ENCODE data around the gene GRM7. TPM values are rescaled to one million over a fixed set of nuclear protein-coding genes. Genes with fewer than 3 reads are reported as not detected.

Gene GRM7
- total and polyA plus RNA-seq, 2 donors, result 0.14 to 1.7 TPM

DNA sequence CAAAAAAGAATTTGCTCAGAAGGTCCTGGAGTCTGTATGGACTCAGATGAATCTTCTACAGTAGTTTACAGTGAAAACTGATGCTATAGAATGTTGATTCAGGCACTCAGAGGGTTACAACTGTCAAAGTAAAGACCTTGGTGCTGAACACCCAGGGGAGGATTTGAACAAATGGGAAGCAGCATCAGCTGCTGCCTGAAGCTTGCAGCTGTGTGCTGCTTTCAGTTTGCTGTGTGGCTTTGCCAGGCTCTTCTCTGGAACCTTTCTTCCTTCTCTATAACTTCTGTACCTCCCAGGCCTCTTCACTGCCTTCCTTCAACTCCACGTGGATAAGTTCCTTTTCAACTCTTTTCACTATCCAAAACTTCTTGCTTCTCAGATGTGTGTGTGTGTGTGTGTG lies 214.2 kb downstream of the GRM7 start:
- Histone ChIP-seq H3K27ac (ENCODE audit: low read depth in 1 of 2, low read length in 1 of 2) (no peak overlapping the region), H3K36me3 (ENCODE audit: control insufficient read depth in 2 of 2, insufficient read depth in 2 of 2, low read length in 1 of 2) (no peaks in the 10 kb centered on the region), H3K4me1 (ENCODE audit: control insufficient read depth in 2 of 2, insufficient read depth in 2 of 2, low read length in 2 of 2) (no peaks in the 10 kb centered on the region), H3K27me3 (ENCODE audit: control insufficient read depth in 2 of 2, insufficient read depth in 1 of 2, low read length in 1 of 2) (no peaks in the 10 kb centered on the region), H3K9me3 (ENCODE audit: control insufficient read depth in 2 of 2, insufficient read depth in 1 of 2, low read length in 1 of 2) (no peaks in the 10 kb centered on the region), H3K4me3 (ENCODE audit: low read length in 2 of 2) (no peak overlapping the region)
- 24% methylated on average over 1 of the region's 1 CpG for WGBS
- DNase-seq (ENCODE audit: low read depth in 6 of 9, low spot score in 9 of 9), result no peak

DNA sequence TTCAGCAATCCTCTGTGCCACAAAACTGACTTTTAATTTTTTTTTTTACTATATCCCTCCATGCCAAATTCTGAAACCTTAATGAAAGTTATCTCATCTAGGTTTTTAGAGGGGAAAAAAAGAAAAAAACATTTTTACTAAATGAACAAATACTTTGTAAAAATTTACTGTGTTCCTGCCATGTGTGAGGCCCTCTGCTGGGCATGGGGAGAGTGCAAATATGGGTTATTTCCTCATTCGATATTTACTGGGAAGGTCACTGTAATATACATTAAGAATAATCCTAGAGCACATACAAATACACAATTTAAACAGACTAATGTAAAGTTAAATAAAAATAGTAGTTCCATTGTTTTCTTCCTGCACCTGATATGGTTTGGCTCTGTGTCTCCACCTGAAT lies 215.0 kb downstream of the GRM7 start:
- WGBS, result 79% methylated on average over 1 of the region's 1 CpG
- Histone ChIP-seq H3K9me3 (ENCODE audit: control insufficient read depth in 2 of 2, insufficient read depth in 1 of 2, low read length in 1 of 2) (no peaks in the 10 kb centered on the region), H3K27me3 (ENCODE audit: control insufficient read depth in 2 of 2, insufficient read depth in 1 of 2, low read length in 1 of 2) (no peaks in the 10 kb centered on the region), H3K36me3 (ENCODE audit: control insufficient read depth in 2 of 2, insufficient read depth in 2 of 2, low read length in 1 of 2) (no peaks in the 10 kb centered on the region), H3K27ac (ENCODE audit: low read depth in 1 of 2, low read length in 1 of 2) (no peak overlapping the region), H3K4me1 (ENCODE audit: control insufficient read depth in 2 of 2, insufficient read depth in 2 of 2, low read length in 2 of 2) (no peaks in the 10 kb centered on the region), H3K4me3 (ENCODE audit: low read length in 2 of 2) (no peak overlapping the region)
- DNase-seq (ENCODE audit: low read depth in 6 of 9, low spot score in 9 of 9), result no peak

DNA sequence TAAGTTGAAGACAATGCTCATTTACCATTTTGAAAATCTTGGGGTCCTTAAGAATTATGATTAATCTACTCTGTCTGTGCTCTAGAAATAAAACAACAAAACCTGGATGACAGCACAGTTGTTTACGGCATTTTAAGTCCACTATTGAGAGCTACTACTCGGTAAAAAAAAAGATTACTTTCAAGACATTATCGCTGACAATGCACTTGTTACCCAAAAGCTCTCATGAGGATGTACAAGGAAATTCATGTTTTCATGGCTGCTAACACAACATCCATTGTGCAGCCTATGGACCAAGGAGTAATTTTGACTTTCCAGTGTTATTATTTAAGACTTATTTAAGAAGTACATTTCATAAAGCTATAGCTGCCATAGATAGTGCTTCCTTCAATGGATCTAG lies 221.3 kb downstream of the GRM7 start:
- H3K36me3 ChIP-seq (ENCODE audit: control insufficient read depth in 2 of 2, insufficient read depth in 2 of 2, low read length in 1 of 2), result no peaks in the 10 kb centered on the region
- WGBS, result 97% methylated on average over 3 of the region's 3 CpGs

DNA sequence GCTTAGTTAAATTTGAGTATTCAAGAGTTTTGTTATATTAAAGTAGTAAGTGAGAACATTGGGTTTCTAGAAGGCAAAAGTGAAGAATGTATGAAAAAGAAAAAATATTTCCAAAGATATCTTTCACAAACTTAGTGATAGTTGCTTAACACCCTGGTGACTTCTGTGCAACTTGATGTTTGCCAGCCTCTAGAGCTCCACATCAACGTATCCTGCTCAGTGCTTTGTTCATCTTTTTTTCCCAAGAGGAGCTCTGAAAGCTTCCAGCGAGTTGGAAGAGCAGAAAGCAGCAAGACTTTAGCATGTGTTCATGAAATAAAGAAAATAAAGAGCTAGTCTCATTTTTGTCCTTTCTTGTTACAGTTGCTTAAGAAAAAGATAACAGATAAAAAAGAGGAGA lies 225.5 kb downstream of the GRM7 start:
- 88% methylated on average over 2 of the region's 2 CpGs for WGBS
- Histone ChIP-seq H3K9me3 (ENCODE audit: control insufficient read depth in 2 of 2, insufficient read depth in 1 of 2, low read length in 1 of 2) (no peaks in the 10 kb centered on the region), H3K4me1 (ENCODE audit: control insufficient read depth in 2 of 2, insufficient read depth in 2 of 2, low read length in 2 of 2) (no peaks in the 10 kb centered on the region), H3K36me3 (ENCODE audit: control insufficient read depth in 2 of 2, insufficient read depth in 2 of 2, low read length in 1 of 2) (no peaks in the 10 kb centered on the region), H3K27ac (ENCODE audit: low read depth in 1 of 2, low read length in 1 of 2) (no peak overlapping the region), H3K27me3 (ENCODE audit: control insufficient read depth in 2 of 2, insufficient read depth in 1 of 2, low read length in 1 of 2) (no peaks in the 10 kb centered on the region), H3K4me3 (ENCODE audit: low read length in 2 of 2) (no peak overlapping the region)
- no peak for DNase-seq (ENCODE audit: low read depth in 6 of 9, low spot score in 9 of 9)

More for the DNA sequence above, 221.3 kb downstream of the GRM7 start:
- no peaks in the 10 kb centered on the region for H3K9me3 ChIP-seq (ENCODE audit: control insufficient read depth in 2 of 2, insufficient read depth in 1 of 2, low read length in 1 of 2)
- no peak for DNase-seq (ENCODE audit: low read depth in 6 of 9, low spot score in 9 of 9)
- H3K4me3 ChIP-seq (ENCODE audit: low read length in 2 of 2), result no peak overlapping the region
- H3K27me3 ChIP-seq (ENCODE audit: control insufficient read depth in 2 of 2, insufficient read depth in 1 of 2, low read length in 1 of 2), result no peaks in the 10 kb centered on the region
- no peaks in the 10 kb centered on the region for H3K4me1 ChIP-seq (ENCODE audit: control insufficient read depth in 2 of 2, insufficient read depth in 2 of 2, low read length in 2 of 2)
- no peak overlapping the region for H3K27ac ChIP-seq (ENCODE audit: low read depth in 1 of 2, low read length in 1 of 2)

DNA sequence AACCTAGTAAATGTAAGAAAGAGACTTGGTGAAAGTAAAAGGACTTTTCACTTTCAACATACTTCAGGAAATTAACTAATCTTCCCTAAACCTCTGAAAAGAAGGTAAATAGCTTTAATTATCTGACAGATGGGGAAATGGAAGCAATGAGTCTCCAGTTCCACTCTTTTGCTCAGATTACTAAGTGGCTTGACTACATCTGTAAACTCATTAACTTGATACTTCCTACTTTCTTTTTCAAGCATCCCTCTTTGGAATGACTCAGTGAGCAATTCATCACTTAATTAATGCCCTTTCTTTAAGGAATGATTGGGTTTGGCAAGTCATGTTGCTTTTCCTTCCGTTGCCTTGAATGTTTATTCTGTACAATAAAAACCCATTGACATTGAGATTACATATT lies 234.2 kb downstream of the GRM7 start:
- Histone ChIP-seq H3K9me3 (ENCODE audit: control insufficient read depth in 2 of 2, insufficient read depth in 1 of 2, low read length in 1 of 2) (no peaks in the 10 kb centered on the region), H3K36me3 (ENCODE audit: control insufficient read depth in 2 of 2, insufficient read depth in 2 of 2, low read length in 1 of 2) (no peaks in the 10 kb centered on the region), H3K4me1 (ENCODE audit: control insufficient read depth in 2 of 2, insufficient read depth in 2 of 2, low read length in 2 of 2) (no peaks in the 10 kb centered on the region), H3K27ac (ENCODE audit: low read depth in 1 of 2, low read length in 1 of 2) (no peak overlapping the region), H3K4me3 (ENCODE audit: low read length in 2 of 2) (no peak overlapping the region), H3K27me3 (ENCODE audit: control insufficient read depth in 2 of 2, insufficient read depth in 1 of 2, low read length in 1 of 2) (no peaks in the 10 kb centered on the region)
- WGBS, result 87% methylated on average over 1 of the region's 1 CpG
- no peak for DNase-seq (ENCODE audit: low read depth in 6 of 9, low spot score in 9 of 9)

DNA sequence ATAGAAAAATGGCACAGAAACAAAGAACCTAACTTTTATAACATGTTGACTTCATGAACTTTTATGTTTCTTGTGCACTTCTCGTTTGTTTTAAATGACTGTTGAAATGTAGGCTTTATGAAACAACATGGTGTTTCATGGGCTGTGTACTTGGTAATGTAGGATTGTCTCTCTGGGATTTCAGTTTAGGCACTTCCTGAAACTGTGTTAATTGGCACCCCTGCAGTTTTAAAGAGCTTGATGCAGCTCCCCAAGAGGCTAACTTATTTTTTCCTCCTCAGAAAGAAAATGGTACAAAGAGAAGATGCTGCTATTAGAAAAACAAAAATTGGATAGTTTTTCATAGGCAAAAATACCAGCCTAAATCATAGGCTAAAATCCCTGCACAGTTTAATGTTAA lies 239.2 kb downstream of the GRM7 start:
- 92% methylated on average over 1 of the region's 1 CpG for WGBS

DNA sequence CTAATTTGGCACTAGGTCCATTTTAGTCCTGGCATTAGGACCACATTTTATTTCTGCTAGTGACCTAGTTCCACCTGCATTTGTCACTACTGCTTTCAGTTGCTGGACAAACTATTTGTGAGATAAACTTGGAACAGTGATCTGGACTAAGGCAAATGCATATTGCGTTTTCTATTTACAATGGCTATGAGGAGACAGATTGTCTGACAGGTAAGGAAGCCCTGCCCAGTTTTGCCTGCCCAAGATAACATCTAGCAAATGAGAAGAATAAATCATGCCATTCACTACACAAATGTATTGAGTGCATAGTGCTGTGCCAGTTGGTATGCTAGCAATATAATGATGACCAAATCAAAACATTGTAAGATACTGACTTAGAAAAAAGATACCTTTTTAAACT lies 245.7 kb downstream of the GRM7 start:
- WGBS, result 91% methylated on average over 1 of the region's 1 CpG
- Histone ChIP-seq H3K4me1 (ENCODE audit: control insufficient read depth in 2 of 2, insufficient read depth in 2 of 2, low read length in 2 of 2) (no peaks in the 10 kb centered on the region), H3K9me3 (ENCODE audit: control insufficient read depth in 2 of 2, insufficient read depth in 1 of 2, low read length in 1 of 2) (no peaks in the 10 kb centered on the region), H3K27ac (ENCODE audit: low read depth in 1 of 2, low read length in 1 of 2) (no peak overlapping the region), H3K36me3 (ENCODE audit: control insufficient read depth in 2 of 2, insufficient read depth in 2 of 2, low read length in 1 of 2) (no peaks in the 10 kb centered on the region), H3K27me3 (ENCODE audit: control insufficient read depth in 2 of 2, insufficient read depth in 1 of 2, low read length in 1 of 2) (no peaks in the 10 kb centered on the region), H3K4me3 (ENCODE audit: low read length in 2 of 2) (no peak overlapping the region)
- no peak for DNase-seq (ENCODE audit: low read depth in 6 of 9, low spot score in 9 of 9)

More for the DNA sequence above, 239.2 kb downstream of the GRM7 start:
- no peak for DNase-seq (ENCODE audit: low read depth in 6 of 9, low spot score in 9 of 9)
- no peaks in the 10 kb centered on the region for H3K36me3 ChIP-seq (ENCODE audit: control insufficient read depth in 2 of 2, insufficient read depth in 2 of 2, low read length in 1 of 2)
- no peak overlapping the region for H3K4me3 ChIP-seq (ENCODE audit: low read length in 2 of 2)
- H3K4me1 ChIP-seq (ENCODE audit: control insufficient read depth in 2 of 2, insufficient read depth in 2 of 2, low read length in 2 of 2), result no peaks in the 10 kb centered on the region
- H3K27ac ChIP-seq (ENCODE audit: low read depth in 1 of 2, low read length in 1 of 2), result no peak overlapping the region
- no peaks in the 10 kb centered on the region for H3K27me3 ChIP-seq (ENCODE audit: control insufficient read depth in 2 of 2, insufficient read depth in 1 of 2, low read length in 1 of 2)
- no peaks in the 10 kb centered on the region for H3K9me3 ChIP-seq (ENCODE audit: control insufficient read depth in 2 of 2, insufficient read depth in 1 of 2, low read length in 1 of 2)

DNA sequence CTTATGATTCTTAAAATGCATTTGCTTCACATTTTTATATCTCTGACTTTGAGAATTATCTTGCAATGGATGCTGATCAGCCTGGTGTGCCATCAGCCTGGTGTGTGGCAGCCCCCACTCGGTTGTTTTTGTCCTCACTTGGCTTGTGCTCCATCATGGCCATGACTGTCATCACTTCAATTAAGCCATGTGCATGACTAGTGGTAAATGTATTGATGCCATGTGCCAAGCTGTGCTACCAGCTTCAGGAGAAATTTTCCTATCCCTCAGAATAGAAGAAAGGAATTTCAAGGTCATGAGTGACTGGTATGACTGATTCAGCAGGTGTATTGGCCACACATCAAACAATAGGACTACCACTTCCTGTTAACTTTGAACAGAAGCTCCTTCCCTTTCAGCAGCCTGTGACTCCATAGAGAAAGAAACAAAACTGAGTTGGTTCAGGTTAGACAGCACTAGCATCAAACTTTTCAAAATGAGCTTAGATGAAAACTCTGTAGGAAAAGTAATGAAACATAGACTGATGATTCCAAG lies 251.7 kb downstream of the GRM7 start:
- Histone ChIP-seq H3K27me3 (ENCODE audit: control insufficient read depth in 2 of 2, insufficient read depth in 1 of 2, low read length in 1 of 2) (no peaks in the 10 kb centered on the region), H3K9me3 (ENCODE audit: control insufficient read depth in 2 of 2, insufficient read depth in 1 of 2, low read length in 1 of 2) (no peaks in the 10 kb centered on the region), H3K4me1 (ENCODE audit: control insufficient read depth in 2 of 2, insufficient read depth in 2 of 2, low read length in 2 of 2) (no peaks in the 10 kb centered on the region), H3K4me3 (ENCODE audit: low read length in 2 of 2) (no peak overlapping the region), H3K36me3 (ENCODE audit: control insufficient read depth in 2 of 2, insufficient read depth in 2 of 2, low read length in 1 of 2) (no peaks in the 10 kb centered on the region), H3K27ac (ENCODE audit: low read depth in 1 of 2, low read length in 1 of 2) (no peak overlapping the region)
- DNase-seq (ENCODE audit: low read depth in 6 of 9, low spot score in 9 of 9), result peak in 1 of 9 donors; percentile 25
- WGBS, result 90% methylated on average over 1 of the region's 1 CpG

DNA sequence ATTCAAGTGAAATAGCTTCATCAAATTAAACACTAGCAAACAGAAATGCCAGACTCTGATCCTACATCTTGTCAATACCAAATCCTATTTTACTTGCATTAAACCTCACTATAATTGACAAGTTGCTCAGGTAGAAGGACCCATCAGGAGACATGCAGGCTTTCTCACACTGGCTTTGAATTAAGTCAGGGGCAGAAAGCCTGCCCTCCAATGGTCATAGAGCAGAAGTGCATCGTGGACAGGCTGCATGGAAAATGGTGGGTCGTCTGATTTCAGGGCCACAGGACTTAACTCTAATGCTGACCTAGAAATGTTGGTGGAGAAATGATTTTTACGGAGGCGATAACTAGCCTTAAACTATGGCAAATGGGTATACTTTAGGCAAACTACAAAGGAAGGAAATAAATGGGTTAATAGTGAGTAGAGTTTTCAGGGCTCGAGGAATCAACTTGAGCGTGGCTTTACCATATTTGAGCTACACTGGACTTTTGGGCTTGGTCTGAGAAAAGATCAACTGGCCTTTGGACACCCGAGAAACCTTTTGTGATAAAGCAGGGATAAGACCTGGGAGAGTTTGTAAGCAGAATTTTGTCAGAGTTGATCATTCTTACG lies 283.9 kb downstream of the GRM7 start:
- H3K4me3 ChIP-seq (ENCODE audit: low read length in 2 of 2), result no peak overlapping the region
- H3K4me1 ChIP-seq (ENCODE audit: control insufficient read depth in 2 of 2, insufficient read depth in 2 of 2, low read length in 2 of 2), result no peaks in the 10 kb centered on the region
- H3K9me3 ChIP-seq (ENCODE audit: control insufficient read depth in 2 of 2, insufficient read depth in 1 of 2, low read length in 1 of 2), result no peaks in the 10 kb centered on the region
- peak in 4 of 9 donors; percentile 0 to 28 (median 2) for DNase-seq (ENCODE audit: low read depth in 6 of 9, low spot score in 9 of 9)
- WGBS, result 76% methylated on average over 8 of the region's 8 CpGs
- no peaks in the 10 kb centered on the region for H3K27me3 ChIP-seq (ENCODE audit: control insufficient read depth in 2 of 2, insufficient read depth in 1 of 2, low read length in 1 of 2)
- no peaks in the 10 kb centered on the region for H3K36me3 ChIP-seq (ENCODE audit: control insufficient read depth in 2 of 2, insufficient read depth in 2 of 2, low read length in 1 of 2)
- no peak overlapping the region for H3K27ac ChIP-seq (ENCODE audit: low read depth in 1 of 2, low read length in 1 of 2)

Measured in thymus (tissue), 11 donors.